Measurements from ENCODE around the gene AOC2. TPM values are rescaled to one million over a fixed set of nuclear protein-coding genes. Genes with fewer than 3 reads are reported as not detected.
"Not testable (repeated sequence)": the region's sequence is repeated elsewhere in the genome, so short reads cannot be mapped to it uniquely, and the experiment has no call there.

The AOC2 gene
- total RNA-seq, 1 donor from 2014 or later, result 2.6 TPM

DNA sequence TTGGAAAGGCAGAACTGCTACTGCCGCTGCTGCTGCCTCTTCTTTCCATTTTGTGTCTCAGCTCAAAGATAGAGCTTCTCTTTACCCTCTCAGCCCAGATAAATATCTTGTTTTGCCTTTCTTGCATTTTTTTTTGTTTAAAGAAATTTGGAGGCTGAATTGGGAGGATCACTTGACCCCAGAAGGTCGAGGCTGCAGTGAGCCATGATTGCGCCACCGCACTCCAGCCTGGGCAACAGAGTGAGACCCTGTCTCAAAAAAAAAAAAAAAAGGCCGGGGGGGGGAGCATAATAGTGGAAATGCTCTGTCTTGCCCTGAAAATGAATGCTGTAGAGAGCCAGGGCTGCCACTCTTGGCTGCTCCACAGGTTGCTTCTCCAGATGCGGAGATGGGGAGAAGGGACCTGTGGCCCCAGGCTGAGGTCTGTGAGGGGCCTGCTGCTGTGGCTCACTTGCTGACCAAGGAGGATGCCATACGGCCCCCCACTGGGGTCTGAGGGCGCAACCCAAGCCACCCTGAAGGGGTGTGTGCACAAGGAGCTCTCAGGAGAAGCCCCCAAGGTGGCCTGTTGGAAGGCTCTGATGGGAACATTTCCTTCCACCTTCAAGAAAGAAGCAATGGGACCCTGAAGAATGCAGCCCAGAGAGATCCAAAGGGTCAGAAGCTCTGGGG is 34.7 kb downstream of the AOC2 start:
- DNase-seq (ENCODE audit: low spot score) (no peak), ATAC-seq (no peak)

DNA sequence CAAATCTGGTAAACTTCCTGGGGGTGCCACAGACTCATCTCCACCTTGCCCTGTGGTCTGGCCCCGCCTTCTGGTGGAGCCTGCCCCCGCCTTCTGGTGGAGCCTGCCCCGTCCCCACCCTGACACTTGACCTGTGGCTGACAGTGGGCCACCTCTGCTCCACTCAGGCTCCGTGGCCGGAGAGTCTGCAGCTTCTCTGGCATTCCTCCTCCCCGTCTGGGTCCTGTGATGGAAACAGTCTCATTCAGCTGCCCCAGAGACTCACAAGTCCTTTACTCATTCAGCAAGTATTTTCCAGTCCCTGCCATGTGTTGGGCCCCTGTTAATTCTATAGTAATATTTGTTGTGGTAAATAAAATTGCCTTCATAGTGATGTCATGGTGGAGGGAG is 35.2 kb downstream of the AOC2 start:
- ATAC-seq (no peak), DNase-seq (ENCODE audit: low spot score) (no peak)

DNA sequence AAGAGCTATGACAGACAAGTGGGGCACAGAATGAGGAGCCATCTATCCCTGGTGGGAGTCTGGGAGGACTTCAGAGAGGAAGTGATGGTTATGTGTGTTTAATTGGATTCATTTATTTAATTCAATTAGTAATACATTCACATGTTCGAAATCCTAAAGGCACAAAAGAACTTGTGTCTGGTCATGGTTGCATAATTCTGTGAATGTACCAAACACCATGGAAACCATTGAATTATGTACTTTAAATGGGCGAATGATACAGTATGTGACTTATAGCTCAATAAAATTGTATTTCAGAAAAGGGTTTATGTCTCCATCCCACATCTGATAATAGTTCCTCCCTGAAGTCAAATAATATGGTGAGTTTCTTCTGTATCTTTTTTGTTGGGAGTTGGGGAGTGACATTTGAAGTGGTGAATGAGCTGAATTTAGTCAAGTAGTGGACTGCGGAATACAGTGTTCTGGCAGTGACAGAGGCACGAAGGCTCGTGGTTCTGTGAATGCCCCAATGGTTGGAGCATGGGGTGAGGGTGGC is 36.5 kb downstream of the AOC2 start:
- ATAC-seq, result no peak
- DNase-seq (ENCODE audit: low spot score), result no peak

DNA sequence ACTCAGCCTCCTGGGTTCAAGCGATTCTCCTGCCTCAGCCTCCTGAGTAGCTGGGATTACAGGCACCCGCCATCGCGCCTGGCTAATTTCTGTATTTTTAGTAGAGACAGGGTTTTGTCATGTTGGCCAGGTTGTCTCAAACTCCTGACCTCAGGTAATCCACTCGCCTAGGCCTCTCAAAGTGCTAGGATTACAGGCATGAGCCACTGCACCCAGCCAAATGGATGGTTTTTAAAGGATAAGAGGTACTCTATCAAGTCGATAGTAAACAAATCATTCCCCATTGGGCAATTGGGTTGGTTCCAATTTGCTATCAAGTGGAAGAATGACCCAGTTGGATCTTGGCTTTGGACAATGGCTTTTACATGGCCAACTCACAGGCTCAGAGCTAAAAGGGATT is 37.3 kb downstream of the AOC2 start:
- ATAC-seq; DNase-seq (ENCODE audit: low spot score): not testable (repeated sequence)

DNA sequence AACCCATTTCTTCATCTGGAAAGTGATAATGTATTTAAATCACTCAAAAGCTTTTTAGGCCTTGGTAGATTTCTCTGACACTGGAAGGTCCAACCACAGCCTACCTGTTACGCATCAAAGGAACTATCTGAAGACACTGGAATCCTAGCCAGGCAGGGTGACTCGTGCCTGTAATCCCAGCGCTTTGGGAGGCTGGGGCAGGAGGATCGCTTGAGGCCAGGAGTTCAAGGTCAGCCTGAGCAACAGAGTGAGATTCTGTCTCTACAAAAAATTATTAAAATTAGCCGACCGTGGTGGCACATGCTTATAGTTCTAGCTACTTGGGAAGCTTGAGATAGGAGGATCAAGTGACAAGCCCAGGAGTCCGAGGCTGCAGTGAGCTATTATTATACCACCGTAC is 37.8 kb downstream of the AOC2 start:
- no peak for DNase-seq (ENCODE audit: low spot score)
- no peak for ATAC-seq

DNA sequence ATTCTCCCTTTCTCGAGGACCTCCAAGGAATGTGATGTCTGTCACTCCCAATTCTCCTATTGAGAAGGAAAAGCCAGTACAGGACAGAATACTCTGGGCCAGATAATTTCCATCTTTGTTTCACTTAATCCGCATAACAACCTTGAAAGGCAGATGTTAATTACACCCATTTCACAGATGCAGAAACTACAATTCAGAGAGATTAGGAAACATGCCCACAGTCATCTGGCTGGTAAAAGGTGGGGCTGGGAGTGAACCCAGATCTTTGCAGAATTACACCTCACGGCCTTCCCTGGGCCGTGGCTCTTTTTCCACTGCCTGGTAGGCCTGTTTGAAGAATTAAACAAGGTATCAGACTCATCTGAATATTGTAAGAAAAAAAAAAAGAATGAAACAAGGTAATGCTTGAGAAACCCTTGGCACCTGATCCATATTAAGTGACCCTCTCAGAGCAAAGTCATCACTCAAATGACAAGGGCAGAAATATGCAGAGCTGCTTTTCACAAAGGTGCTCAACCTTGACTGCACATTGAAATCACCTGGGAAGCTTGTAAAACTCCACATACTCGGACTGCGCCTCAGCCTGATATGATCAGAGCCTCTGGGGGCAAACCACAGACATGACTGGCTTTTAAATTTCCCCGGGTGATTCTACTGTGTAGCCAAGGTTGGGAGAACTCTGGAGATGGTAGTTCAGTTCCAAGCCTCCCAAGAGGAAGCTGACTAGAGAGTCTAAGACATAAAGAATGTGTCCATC is 39.6 kb downstream of the AOC2 start:
- ATAC-seq (no peak), DNase-seq (ENCODE audit: low spot score) (no peak)

DNA sequence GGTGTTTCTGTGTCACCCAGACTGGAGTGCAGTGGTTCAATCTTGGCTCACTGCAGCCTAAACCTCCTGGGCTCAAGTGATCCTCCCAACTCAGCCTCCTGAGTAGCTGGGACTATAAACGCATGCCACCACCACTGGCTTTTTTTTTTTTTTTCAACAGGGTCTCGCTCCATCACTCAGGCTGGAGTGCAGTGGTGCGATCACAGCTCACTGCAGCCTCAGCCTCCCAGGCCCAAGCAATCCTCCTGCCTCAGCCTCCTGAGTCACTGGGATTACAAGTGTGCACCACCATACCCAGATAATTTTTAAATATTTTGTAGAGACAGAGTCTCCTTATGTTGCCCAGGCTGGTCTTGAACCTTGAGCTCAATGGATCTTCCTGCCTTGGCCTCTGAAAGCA is 41.4 kb downstream of the AOC2 start:
- DNase-seq (ENCODE audit: low spot score); ATAC-seq: not testable (repeated sequence)

DNA sequence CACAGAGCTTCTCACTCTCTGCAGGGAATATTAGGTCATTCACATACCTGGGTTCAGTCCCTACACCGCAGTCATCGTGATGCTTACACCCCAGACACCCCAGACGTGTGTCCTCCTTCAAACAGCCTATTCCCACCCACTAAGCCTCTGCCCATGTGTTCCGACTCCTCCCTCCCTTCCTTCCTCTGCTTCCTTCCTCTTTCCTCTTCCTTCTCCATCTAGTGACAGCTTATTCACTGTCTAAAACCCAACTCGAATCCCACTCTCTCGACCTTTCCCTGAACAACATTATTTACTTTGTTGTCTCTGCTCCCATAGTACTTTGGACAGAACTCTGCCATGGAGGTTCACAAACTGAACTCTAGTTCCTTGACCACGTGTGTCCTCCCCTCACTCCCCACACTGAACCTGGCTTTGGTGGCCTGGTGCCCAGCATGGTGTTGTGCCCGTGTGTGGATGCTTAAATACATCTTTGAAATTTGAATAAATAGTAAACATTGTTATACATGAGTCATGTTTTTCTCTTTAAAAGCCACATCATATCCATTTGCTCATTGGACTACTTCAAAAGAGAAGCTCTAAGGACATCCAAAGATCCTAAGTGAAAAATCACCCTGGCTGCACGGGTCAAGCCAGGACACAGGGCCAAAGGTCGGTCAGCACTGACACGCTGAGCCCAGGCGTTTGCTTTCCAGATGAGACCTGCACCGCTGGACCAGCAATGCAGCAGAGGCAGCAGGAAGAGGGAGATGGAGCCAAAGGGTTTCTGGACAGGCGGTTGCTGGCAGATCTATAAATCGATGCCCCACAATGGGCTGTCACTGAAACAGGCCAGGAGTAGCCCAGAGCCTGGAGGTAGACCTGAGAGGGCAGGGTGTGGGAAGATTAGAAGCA is 42.1 kb downstream of the AOC2 start:
- ATAC-seq (peak; percentile 82), DNase-seq (ENCODE audit: low spot score) (peak; percentile 93)

DNA sequence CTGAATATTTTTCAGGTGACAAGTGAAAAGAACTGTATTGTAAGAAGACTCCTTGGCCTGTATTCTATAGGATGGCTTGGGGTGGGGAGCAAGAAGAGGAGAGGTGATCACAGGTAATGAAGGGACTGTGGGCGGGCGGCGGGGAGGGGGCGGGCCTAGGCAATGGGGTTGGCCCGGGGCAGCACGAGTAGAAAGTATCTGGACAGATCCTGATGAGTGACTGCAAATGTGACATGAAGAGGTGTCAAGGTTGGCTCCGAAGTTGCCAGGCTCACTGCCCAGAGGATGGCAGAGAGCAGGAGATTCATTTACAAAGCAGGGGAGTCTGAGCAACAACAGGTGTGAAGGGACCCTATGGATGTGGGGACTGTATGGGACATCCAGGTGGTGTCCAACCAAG is 45.4 kb downstream of the AOC2 start:
- ATAC-seq, result no peak
- no peak for DNase-seq (ENCODE audit: low spot score)

DNA sequence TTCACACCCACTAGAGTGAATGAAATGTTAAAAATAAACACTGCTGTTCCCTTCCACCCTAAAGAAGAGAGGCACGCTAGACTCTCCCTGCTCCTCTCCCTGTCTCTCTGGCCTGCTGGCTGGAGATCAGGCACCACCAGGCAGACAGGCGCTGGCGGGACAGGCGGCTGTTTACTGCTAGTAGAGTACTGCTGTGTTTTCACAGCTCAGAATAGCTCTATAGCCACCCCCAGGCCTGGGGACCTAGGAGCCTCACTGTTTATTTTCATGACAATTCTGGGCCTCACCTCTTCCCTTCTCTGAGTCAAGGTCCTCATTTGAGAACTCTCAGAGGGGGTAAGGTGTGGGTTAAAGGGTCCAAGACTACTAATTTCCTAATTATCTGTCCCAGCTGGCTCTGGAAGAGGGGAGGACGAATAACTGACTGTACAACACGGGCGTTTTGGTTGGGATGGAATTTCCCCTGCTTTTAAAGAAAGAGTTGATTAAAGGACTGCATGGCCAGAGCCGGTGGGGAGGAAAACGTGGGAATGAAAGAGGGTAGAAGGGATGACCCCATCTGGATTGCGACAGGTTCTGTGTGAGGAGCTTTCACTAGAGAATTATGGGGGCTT is 47.3 kb downstream of the AOC2 start:
- no peak for DNase-seq (ENCODE audit: low spot score)
- ATAC-seq, result peak; percentile 55

DNA sequence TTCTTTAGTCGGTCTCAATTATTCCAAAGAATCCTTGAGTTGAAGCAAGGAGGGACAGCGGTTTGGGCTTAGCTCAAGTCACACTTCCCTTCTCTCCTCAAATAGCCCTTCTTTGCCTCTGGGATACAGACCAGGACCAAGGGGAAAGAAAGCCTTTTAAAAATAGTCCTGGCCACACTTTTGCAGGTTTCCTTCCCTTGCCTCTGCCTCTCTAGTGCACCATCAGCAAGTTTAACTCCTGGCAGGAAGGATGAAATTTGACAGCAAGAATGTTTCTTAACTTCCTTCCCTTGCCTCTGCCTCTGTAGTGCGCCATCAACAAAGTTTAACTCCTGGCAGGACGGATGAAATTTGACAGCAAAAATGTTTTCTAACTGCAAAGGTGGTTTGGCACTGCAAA is 49.0 kb downstream of the AOC2 start:
- ATAC-seq (peak; percentile 2), DNase-seq (ENCODE audit: low spot score) (no peak)

DNA sequence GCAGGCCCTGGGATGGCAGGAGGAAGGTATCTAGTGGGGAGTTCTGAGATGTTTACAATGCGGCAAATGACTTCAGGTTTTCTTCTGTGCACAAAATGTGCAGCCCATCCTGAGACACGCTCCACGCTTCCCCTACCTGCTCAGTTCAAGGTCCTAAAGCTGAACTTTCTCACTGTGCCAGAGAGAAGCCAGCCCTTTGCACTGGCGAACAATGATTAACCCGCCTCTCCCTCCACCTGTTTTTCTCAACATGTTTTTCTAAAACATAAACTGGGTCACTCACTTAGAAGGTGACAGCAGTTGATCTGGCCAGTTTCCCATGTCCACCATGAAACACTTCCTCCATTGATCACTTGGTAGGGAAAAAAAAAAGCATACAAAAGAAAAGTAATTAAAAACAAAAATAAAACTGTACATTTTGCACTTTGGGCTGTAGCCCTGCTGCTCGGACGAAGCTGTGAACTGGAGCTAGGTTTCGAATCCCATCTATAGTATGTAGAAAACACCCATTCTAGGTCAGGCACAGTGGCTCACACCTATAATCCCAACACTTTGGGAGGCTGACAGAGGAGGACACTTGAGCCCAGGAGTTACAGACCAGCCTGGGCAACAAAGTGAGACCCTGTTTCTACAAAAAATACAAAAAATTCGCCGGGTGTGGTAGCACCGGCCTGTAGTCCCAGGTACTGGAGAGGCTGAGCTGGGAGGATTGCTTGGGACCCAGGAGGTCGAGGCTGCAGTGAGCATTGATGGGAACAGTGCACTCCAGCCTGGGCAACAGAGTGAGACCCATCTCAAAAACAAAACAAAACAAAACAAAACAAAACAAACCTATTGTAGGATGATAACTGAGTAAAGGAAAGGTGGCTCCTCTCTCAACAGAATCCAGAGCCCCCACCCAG is 50.2 kb downstream of the AOC2 start:
- DNase-seq (ENCODE audit: low spot score), result peak; percentile 91
- peak; percentile 79 for ATAC-seq

DNA sequence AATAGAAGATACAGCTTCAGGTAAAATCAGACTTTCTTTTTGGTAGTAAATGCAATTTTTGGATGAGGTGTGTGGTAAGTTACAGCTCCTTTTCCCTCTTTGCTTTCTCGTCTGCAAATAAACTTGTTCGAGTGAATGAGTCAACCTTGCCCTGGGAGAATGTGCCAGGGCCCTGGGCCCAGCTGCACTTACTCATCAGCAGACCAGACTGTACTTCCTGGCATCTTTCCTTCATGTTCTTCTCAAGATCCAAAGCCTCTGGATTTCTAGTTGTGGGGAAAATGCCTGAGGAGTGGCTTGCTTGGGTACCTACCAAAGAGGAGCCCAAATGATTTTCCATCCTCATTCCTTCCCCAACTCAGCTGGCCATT is 50.8 kb downstream of the AOC2 start:
- DNase-seq (ENCODE audit: low spot score), result peak; percentile 72
- ATAC-seq, result peak; percentile 66

DNA sequence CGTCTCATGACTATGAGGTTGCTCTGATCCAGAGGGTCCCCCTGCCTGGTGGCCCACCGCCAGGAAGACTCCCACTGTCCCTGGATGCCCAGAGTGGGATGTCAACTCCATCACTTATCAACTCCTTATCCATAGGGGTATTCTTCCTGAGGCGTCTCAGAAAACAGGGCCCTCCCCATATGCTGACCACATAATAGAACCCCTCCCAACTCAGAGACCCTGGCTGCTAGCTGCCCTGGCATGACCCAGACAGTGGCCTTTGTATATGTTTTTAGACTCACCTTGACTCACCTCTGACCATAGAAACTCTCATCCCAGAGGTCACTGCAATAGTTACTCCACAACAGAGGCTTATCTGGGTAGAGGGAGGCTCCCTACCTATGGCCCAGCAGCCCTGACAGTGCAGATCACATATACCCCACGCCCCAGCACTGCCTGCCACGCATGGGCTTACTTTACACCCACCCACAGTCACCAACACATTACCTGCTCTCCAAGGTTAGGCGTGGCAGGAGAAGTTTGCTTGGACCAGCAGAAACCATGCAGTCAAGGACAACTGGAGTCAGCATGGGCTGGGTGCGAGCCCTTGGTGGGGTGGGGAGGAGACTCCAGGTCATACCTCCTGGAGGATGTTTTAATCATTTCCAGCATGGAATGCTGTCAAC is 53.9 kb downstream of the AOC2 start:
- no peak for DNase-seq (ENCODE audit: low spot score)
- no peak for ATAC-seq

DNA sequence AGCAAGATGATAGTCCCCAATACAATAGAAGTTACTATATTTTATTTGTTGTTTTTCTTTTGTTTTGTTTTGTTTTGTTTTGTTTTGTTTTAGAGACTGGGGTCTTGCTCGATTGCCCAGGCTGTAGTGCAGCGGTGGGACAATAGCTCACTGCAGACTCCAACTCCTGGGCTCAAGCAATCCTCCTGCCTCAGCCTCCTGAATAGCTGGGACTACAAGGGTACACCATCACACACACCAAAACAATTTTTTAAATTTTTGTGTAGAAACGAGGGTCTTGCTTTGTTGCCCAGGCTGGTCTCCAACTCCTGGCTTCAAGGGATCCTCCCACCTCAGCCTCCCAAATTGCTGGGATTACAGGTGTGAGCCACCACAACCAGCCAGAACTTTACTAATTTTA is 55.6 kb downstream of the AOC2 start:
- not testable (repeated sequence) for ATAC-seq; DNase-seq (ENCODE audit: low spot score)
